Keratinocyte (primary cell): ENCODE measurements around the gene ARHGAP8. TPM values are rescaled to one million over a fixed set of nuclear protein-coding genes. Genes with fewer than 3 reads are reported as not detected.
A peak's percentile ranks its signal among the peaks of the same experiment; 100 is the strongest.

Experiments used
- DNase-seq: peaks from one replicate; pipeline ENCODE4 v3.0.0-alpha.2; 2011; ENCODE audit warnings: low read depth, missing footprints, low spot score
- FAIRE-seq: peaks from 2 replicates; lab custom pipeline; 2011; peaks lifted over from hg19 to GRCh38; lab: Jason Lieb, UNC
- H2AFZ ChIP-seq: 2 replicates; pipeline ENCODE4 v1.6.0; 2012; ENCODE audit warnings: low read length, control low read depth, inconsistent platforms; ENCODE audit not compliant: control insufficient read depth
- H3K27ac ChIP-seq: 2 replicates; pipeline ENCODE4 v1.5.1; 2011; ENCODE audit warnings: low read length; ENCODE audit not compliant: control insufficient read depth, insufficient read depth
- H3K27me3 ChIP-seq: 3 replicates; pipeline ENCODE4 v1.6.0; 2011; ENCODE audit warnings: low read length; ENCODE audit not compliant: control insufficient read depth, insufficient read depth; ENCODE audit errors: extremely low read depth
- H3K36me3 ChIP-seq, 2 experiments: 2 replicates in 1 of 2; 3 replicates in 1 of 2; pipeline ENCODE4 v1.5.1; 2011; ENCODE audit warnings: low read length in 2 of 2, mild to moderate bottlenecking in 1 of 2; ENCODE audit not compliant: control insufficient read depth in 2 of 2, insufficient read depth in 2 of 2; ENCODE audit errors: extremely low read depth in 1 of 2
- H3K4me1 ChIP-seq: 3 replicates; pipeline ENCODE4 v1.5.1; 2011; ENCODE audit warnings: low read length; ENCODE audit not compliant: control insufficient read depth, insufficient read depth; ENCODE audit errors: extremely low read depth
- H3K4me2 ChIP-seq: 3 replicates; pipeline ENCODE4 v1.6.0; 2011; ENCODE audit warnings: low read depth, low read length; ENCODE audit not compliant: control insufficient read depth, insufficient read depth; ENCODE audit errors: extremely low read depth
- H3K4me3 ChIP-seq, 3 experiments: fragments of 200-600 bp in 1 of 3; sonication (generic) in 1 of 3; 2 replicates in 2 of 3; 3 replicates in 1 of 3; pipeline ENCODE4 v1.5.1; 2011 to 2016; ENCODE audit warnings: low read length in 3 of 3, mild to moderate bottlenecking in 3 of 3, control low read depth in 2 of 3, inconsistent platforms in 1 of 3, low read depth in 1 of 3, mixed read lengths in 1 of 3, mixed run types in 1 of 3, moderate library complexity in 1 of 3; ENCODE audit not compliant: control insufficient read depth in 2 of 3, insufficient read depth in 2 of 3; ENCODE audit errors: extremely low read depth in 1 of 3
- H3K79me2 ChIP-seq: 2 replicates; pipeline ENCODE4 v1.6.0; 2012; ENCODE audit warnings: low read length; ENCODE audit not compliant: control insufficient read depth, insufficient read depth
- H3K9ac ChIP-seq: 3 replicates; pipeline ENCODE4 v1.6.0; 2011; ENCODE audit warnings: low read length; ENCODE audit not compliant: control insufficient read depth, insufficient read depth; ENCODE audit errors: extremely low read depth
- H3K9me1 ChIP-seq: 3 replicates; pipeline ENCODE4 v1.6.0; 2011; ENCODE audit warnings: low read length; ENCODE audit not compliant: control insufficient read depth, insufficient read depth; ENCODE audit errors: extremely low read depth
- H3K9me3 ChIP-seq: 2 replicates; pipeline ENCODE4 v1.5.1; 2012; ENCODE audit warnings: low read depth, low read length; ENCODE audit not compliant: control insufficient read depth
- H4K20me1 ChIP-seq: 3 replicates; pipeline ENCODE4 v1.6.0; 2011; ENCODE audit warnings: low read length; ENCODE audit not compliant: control insufficient read depth, insufficient read depth; ENCODE audit errors: extremely low read depth
- CTCF ChIP-seq, 3 experiments: IDR thresholded peaks in 1 of 3; conservative IDR thresholded peaks in 1 of 3; optimal IDR thresholded peaks in 1 of 3; 2 replicates in 2 of 3; 3 replicates in 1 of 3; pipeline versions ENCODE3 to v1.5.1; 2011; ENCODE audit warnings: low read length in 3 of 3, mild to moderate bottlenecking in 3 of 3, moderate library complexity in 2 of 3, control low read depth in 1 of 3, inconsistent platforms in 1 of 3; ENCODE audit not compliant: insufficient read depth in 2 of 3; ENCODE audit errors: extremely low read depth in 1 of 3
- EZH2 ChIP-seq: IDR thresholded peaks from one replicate; pipeline ENCODE4 v1.6.1; 2012; ENCODE audit warnings: inconsistent platforms, mild to moderate bottlenecking, low read length, moderate library complexity
- dilution Hi-C: fragments of 300-500 bp; cut with MboI; formaldehyde crosslinking; loops from one replicate; pipeline ENCODE4 v1.7.0; 2020; ENCODE audit warnings: low sequenced_read_pairs; ENCODE audit not compliant: extremely low pct_ligation_motif_present
- polyA plus RNA-seq, 5 experiments: library from polyadenylated mRNA; depleted of rRNA in 3 of 5; stranded (reverse) in 3 of 5; stranded (forward) in 1 of 5; unstranded in 1 of 5; fragments of >200 nt; gene quantifications; 1 replicate in 1 of 5; 2 replicates in 3 of 5; 3 replicates in 1 of 5; pipeline versions ENCODE4 v1.2.1 to v1.2.3, GENCODE V29; 2011 to 2012; ENCODE audit warnings: missing spikeins in 2 of 5, low read depth in 1 of 5, low replicate concordance in 1 of 5

The ARHGAP8 gene
- polyA plus RNA-seq, 1 donor (not counting 4 experiments of a cell fraction or from before 2014, with no cell fraction given): 21.3 TPM

GRCh38 chr22:44709881-44710392 lies 42.4 kb upstream of the ARHGAP8 start:
- DNase-seq: no peak

GRCh38 chr22:44710474-44711240 lies 41.7 kb upstream of the ARHGAP8 start:
- TF ChIP-seq CTCF (optimal IDR thresholded peaks at IDR 0.05 in 1 of 3, IDR thresholded peaks at IDR 0.05 in 1 of 3, conservative IDR thresholded peaks at IDR 0.05 in 1 of 3; ENCODE audit: extremely low read depth in 1 of 3, insufficient read depth in 2 of 3, low read length in 3 of 3) (no peak), EZH2 (no peak)
- peak overlapping the region; percentile 32 for H3K4me2 ChIP-seq
- FAIRE-seq (no peak), DNase-seq (peak; percentile 30)
- peaks cover 4 to 5% of the 10 kb centered on the region in 2 experiments for H3K36me3 ChIP-seq
- H3K79me2 ChIP-seq: peaks cover 22% of the 10 kb centered on the region
- H3K4me1 ChIP-seq: peaks cover 18% of the 10 kb centered on the region
- H2AFZ ChIP-seq: no peak overlapping the region
- no peak overlapping the region for H3K27ac ChIP-seq
- no peaks in the 10 kb centered on the region for H3K27me3 ChIP-seq
- no peaks in the 10 kb centered on the region for H3K9me1 ChIP-seq
- no peak overlapping the region for H3K9ac ChIP-seq
- no peaks in the 10 kb centered on the region for H3K9me3 ChIP-seq
- H3K4me3 ChIP-seq: no peak overlapping the region
- dilution Hi-C loops: no loop called here
- H4K20me1 ChIP-seq: peaks cover 9% of the 10 kb centered on the region

More at GRCh38 chr22:44709881-44710392, 42.4 kb upstream of the ARHGAP8 start:
- Histone ChIP-seq H2AFZ (no peak overlapping the region), H3K27ac (no peak overlapping the region), H3K9ac (no peak overlapping the region), H3K79me2 (peaks cover 22% of the 10 kb centered on the region), H3K4me1 (peaks cover 18% of the 10 kb centered on the region), H3K4me2 (no peak overlapping the region), H3K36me3 (peaks cover 0 to 2% of the 10 kb centered on the region in 2 experiments), H4K20me1 (peaks cover 9% of the 10 kb centered on the region), H3K4me3 (no peak overlapping the region), H3K9me1 (no peaks in the 10 kb centered on the region), H3K27me3 (no peaks in the 10 kb centered on the region), H3K9me3 (no peaks in the 10 kb centered on the region)
- dilution Hi-C loops: no loop called here
- FAIRE-seq: no peak
- TF ChIP-seq CTCF (optimal IDR thresholded peaks at IDR 0.05 in 1 of 3, IDR thresholded peaks at IDR 0.05 in 1 of 3, conservative IDR thresholded peaks at IDR 0.05 in 1 of 3; ENCODE audit: extremely low read depth in 1 of 3, insufficient read depth in 2 of 3, low read length in 3 of 3): no peak
- TF ChIP-seq EZH2: no peak
